HG03460 (cell line): ENCODE measurements around the gene PDGFA.
"Not testable (repeated sequence)": the region's sequence is repeated elsewhere in the genome, so short reads cannot be mapped to it uniquely, and the experiment has no call there.

Experiments
- ATAC-seq: cut with Tn5 transposase; IDR thresholded peaks from one replicate; pipeline ENCODE4 v1.9.1; 2021; ENCODE audit not compliant: unreplicated experiment

The PDGFA gene

GRCh38 chr7:552151-552867 lies 32.7 kb upstream of the PDGFA start:
- not testable (repeated sequence) for ATAC-seq

DNA sequence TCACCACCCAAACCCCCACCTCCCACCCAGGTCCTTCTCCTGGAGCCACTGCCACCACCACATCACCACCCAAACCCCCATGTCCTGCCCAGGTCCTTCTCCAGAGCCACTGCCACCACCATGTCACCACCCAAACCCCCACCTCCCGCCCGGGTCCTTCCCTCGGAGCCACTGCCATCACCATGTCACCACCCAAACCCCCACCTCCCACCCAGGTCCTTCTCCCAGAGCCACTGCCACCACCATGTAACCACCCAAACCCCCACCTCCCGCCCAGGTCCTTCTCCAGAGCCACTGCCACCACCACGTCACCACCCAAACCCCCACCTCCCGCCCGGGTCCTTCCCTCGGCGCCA lies 31.9 kb upstream of the PDGFA start:
- not testable (repeated sequence) for ATAC-seq

DNA sequence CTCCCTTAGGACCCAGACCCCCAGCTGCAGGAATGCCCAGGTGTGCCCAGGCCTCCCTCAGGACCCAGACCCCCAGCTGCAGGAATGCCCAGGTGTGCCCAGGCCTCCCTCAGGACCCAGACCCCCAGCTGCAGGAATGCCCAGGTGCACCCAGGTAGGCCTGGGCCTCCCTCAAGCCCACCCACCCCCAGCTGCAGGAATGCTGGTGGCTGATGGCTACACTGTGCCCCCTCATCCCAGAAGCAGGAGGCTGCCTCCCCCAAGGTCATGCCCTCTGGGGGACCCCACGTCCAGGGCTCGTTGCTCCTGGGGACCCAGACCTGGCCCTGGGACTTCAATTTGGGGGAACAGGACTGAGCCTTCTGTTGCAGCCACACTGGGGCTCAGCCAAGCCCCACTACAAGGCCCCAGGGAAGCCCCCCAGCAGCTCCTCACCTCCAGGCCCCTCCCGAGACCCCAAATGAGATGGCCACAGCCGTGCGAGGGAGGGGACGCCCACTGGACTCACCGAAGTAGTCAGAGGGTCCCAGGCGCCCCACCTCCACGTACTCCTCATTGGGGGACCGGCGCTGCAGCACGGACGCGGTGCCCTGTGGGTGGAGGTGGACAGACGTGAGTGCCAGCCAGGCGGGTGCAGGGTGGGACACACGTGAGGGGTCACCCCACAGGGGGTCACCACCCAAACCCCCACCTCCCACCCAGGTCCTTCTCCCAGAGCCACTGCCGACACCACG lies 31.4 kb upstream of the PDGFA start:
- ATAC-seq: no peak

DNA sequence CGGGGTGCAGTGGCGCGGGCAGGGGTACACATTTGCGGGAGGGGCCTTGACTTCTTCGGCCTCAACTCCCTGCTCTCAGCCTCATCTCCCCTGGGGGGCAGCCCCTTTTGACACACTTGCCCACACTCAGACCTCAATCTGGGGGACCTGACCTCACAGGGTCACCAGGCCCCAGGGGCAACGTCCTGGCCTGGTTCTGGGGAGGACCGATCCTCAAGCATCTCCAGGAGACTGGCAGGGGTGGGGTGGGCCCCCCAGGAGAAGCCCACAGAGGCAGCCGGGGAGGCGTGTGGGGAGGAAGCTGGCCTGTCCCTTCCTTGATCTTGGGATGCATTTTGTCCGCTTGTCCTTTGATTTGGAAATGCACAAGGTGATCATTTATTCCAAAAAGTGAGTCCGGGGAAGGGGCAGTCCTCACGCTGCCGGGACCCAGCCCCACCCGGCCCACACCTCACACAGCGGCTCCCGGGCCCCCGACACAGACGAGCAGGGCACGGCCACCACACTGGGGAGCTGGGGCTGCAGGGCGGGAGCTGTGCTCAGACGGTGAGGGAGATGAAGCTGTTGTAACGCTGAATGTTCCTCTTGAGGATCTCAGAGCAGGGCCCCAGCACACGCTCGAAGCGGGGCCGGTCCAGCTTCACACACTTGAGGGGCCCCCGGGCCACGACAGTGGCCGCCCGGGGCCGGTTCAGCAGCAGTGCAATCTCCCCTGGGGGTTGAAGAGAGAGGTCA lies 30.4 kb upstream of the PDGFA start:
- no peak for ATAC-seq

GRCh38 chr7:549066-549890 lies 29.6 kb upstream of the PDGFA start:
- no peak for ATAC-seq

DNA sequence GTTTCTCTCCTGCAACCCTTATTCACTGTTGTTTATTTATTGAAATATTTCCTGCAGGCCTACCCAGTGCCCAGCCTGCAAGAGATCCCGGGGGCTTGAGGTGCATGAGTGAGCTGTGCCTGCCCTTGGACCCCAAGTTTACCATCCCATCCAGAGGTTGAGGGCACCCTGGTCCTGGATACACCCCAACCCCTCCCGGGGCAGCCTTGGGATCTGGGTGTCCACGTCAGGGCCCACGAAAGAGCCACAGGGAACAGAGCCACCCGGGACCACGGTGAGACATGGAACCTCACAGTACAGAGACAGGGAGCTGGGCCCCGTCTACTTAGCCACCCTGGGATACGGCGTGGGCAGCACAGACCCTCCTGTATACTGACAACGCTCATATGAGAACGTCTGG lies 28.8 kb upstream of the PDGFA start:
- no peak for ATAC-seq

GRCh38 chr7:545470-545869 lies 25.8 kb upstream of the PDGFA start:
- no peak for ATAC-seq

DNA sequence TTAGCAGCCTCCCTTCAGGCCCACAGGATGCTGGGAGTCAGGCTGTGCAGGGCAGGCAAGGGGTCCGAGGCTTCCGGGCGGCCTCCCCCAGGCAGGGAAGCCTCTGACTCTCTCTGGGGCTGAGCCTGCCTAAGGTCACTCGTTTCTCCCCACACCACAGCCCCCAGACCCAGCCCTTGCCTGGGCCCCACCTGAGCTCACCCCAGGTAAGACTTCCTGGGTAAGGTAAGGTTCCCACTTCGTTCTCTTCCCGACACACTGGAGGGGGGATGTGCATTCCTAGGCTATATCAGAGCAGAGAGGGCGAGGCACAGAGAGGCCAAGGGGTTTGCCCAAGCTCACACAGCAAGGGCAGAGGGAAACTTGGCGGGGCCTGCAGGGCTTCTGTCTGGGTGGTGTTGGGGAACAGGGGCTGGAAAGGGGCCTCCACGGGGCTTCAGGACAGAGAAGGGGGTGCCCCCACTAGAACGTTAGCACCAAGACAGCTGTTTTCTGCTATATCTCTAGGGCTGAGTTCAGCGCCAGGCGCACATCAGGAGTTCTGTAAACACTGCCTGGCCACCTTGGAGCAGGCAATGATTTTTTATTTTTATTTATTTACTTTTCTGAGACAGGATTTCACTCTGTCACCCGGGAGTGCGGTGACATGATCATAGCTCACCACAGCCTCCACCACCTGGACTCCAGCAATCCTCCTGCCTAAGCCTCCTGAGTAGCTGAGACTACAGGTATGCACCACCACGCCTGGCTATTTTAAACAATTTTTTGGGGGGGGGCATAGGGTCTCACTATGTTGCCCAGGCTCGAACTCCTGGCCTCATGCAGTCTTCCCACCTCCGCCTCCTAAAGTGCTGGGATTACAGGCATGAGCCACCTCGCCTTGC lies 24.9 kb upstream of the PDGFA start:
- no peak for ATAC-seq

GRCh38 chr7:543501-544337 lies 24.1 kb upstream of the PDGFA start:
- ATAC-seq: no peak

DNA sequence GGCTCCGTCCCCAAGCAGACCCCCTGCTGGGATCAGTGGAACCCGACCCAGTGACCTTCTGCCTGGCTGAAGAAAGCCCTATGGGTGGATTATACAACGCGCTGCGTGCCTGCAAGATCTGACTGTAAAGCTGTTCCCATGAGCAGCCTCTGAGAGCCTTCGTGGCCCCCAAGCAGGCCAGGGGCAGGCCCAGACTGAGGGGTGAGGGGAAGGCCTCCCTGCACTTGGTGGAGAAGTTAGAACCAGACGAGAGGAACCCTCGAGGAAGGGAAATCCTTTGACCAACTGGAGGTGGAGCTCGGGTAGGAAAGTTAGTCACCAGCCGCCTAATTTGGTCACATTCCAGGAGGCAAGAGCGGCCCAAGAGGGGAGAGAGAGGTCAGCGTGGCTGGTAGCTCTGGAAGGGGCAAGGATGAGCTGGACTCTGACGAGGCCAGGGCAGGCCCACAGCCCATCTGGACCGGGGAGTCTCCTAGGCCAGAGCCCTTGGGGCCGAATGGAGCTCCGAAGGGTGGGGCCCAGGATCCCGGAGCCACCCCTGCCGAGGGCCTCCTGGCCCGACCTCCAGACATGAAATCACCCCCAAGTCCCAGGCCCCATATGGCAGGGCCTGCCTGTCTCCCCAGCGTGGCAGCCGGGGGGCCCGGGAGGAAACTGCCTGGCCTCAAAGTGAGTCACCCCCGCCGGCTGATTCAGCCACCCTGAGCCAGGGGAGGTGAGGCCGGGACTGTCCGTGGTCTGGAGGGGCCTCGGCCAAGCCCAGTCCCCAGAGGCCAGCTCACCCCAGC lies 23.3 kb upstream of the PDGFA start:
- no peak for ATAC-seq

DNA sequence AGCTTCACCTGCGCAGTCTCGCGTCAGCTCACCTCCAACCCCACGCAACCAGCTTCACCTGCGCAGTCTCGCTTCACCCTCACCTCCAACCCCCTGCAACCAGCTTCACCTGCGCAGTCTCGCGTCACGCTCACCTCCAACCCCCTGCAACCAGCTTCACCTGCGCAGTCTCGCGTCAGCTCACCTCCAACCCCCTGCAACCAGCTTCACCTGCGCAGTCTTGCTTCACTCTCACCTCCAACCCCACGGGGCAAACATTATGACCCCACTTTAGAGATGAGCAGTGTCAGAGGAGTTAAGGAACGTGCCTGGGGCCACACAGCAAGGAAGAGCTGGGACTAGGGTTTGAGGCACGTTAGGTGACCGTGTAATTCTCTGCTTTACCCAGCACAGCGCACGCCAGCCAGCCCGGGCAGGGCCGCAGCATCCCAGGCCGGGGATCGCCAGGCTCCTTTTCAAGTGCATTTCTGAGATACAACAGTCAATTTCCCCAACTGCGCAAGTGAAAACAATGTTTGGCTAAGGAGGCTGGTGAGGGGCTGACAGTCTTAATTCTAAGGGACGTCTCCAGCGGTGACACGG lies 22.6 kb upstream of the PDGFA start:
- no peak for ATAC-seq

DNA sequence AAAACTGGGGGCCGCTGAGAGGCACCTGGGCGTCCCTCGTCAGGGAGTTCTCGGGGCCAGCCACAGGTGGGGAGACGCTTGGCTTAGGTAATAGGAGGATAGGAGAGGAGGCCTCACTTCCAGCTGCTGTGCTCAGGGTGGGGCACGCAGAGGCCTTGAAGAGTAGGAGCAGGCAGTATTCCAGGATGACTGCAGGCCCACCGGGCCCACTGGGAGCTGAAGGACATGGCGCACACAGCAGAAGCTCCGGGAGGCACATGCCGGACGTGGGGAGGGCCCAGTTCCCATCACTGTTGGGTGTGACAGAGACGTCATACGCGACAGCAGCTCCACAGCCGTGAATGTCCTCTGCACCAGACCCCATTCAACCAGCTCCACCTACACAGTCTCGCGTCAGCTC lies 22.0 kb upstream of the PDGFA start:
- no peak for ATAC-seq

DNA sequence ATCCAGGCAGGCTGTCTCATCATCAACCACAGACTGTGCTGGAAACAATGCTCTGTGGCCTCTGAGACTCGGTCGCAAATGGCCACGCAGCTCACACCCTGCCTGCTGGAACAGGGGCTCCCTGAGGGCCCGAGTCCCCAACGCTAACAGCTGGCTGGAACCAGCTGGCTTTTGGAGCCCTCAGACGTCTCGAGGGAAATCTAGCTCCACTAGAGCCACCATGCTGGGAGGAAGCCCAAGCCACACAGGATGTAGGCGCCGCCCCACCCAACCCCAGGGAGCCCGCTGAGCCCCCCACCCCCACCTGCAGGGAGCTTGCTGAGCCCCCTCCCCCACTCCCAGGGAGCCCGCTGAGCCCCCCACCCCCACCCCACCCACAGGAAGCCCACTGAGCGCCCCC lies 21.4 kb upstream of the PDGFA start:
- ATAC-seq: no peak

GRCh38 chr7:540579-540978 lies 20.9 kb upstream of the PDGFA start:
- no peak for ATAC-seq

GRCh38 chr7:539731-540411 lies 20.2 kb upstream of the PDGFA start:
- no peak for ATAC-seq

- ATAC-seq: no peak
Observed at GRCh38 chr7:538764-539685, 19.4 kb upstream of the PDGFA start.
